NCI-H524 treated with DMSO at 0.1 percent for 48 hours (cell line): ENCODE data around the gene IMMP1L.

ENCODE experiments used
- DNase-seq: peaks from one replicate; lab custom pipeline; 2025; lab: John Stamatoyannopoulos, UW

The IMMP1L gene

DNA sequence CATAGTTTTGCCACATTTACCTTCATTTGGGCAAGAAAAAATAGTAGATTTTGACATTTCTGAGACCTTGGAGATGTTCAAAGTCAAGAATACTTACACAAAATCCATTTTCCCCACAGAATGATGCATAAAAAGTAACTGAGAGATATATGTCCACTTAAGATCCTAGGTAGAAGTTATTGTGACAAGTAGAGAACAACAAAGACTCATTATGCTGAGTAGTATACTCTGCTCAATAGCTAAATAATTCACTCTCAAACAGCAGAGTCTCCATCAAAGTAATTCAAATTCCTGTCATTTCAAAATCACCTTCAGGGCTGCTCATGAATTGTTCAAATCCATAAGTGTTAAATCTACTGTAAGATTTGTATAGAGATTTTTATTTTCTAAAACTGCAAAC lies 35.3 kb downstream of the IMMP1L start:
- DNase-seq: no peak

GRCh38 chr11:31464436-31464835 lies 45.0 kb downstream of the IMMP1L start:
- DNase-seq: no peak

- DNase-seq: no peak
These were observed 54.2 kb downstream of the IMMP1L start for GRCh38 chr11:31455177-31455576.

- no peak for DNase-seq
These were observed 58.6 kb downstream of the IMMP1L start for GRCh38 chr11:31450841-31451240.

DNA sequence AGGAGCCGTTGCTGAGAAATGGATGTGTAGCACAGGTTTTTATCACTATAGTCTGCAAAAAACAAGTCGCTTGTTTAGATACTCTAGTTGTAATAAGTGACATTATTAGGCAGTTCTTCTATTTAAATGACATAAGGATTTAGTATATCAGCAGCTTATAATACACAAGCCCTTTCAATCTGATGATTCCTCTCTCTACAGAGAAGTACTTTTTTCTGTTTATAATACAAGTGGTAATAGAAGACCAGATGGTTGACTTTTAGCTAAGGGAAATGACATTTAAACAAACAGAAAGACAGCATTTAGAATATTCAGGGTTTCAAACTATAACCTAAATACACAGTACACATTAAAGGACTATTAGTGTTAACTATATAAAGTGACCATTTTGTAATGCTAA lies 60.4 kb downstream of the IMMP1L start:
- no peak for DNase-seq

GRCh38 chr11:31445621-31446020 lies 63.8 kb downstream of the IMMP1L start:
- no peak for DNase-seq

DNA sequence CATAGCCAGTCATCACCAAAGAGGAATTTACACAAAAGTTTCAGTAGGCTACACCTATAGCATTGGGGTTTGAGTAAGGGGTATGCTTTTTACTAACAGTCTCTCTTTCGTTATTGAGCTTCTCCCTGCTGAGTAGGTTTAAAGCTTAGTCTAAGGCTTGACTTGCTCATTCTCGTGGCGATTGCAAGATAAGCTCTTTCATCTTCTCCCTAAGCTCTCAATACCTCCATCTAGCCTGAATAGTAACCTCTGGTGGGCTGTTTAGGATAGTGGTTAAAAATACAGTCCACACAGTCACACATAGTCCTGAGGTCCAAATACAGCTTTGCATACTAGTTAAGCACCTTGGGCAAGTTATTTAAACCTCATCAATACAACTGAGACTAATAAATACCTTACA lies 65.6 kb downstream of the IMMP1L start:
- no peak for DNase-seq

GRCh38 chr11:31442086-31442485 lies 67.3 kb downstream of the IMMP1L start:
- no peak for DNase-seq

DNA sequence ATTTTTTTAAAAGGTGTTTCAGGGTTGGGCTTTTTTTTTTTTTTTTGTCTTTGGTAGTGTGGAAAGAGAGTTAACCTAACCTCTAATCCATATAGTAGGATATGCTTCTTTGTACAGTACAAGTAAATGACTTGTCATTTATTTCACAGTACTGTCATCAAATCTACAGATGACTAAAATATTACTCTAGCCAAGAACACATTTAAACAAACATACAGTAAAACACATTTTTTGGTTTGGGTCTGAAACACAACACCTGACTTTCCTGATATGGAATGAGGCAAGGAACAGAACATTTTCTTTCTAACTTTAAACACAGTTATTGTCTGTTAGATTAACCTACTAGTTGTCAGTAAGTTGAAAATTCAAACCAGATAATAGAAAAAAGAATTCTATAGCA lies 68.1 kb downstream of the IMMP1L start:
- no peak for DNase-seq

DNA sequence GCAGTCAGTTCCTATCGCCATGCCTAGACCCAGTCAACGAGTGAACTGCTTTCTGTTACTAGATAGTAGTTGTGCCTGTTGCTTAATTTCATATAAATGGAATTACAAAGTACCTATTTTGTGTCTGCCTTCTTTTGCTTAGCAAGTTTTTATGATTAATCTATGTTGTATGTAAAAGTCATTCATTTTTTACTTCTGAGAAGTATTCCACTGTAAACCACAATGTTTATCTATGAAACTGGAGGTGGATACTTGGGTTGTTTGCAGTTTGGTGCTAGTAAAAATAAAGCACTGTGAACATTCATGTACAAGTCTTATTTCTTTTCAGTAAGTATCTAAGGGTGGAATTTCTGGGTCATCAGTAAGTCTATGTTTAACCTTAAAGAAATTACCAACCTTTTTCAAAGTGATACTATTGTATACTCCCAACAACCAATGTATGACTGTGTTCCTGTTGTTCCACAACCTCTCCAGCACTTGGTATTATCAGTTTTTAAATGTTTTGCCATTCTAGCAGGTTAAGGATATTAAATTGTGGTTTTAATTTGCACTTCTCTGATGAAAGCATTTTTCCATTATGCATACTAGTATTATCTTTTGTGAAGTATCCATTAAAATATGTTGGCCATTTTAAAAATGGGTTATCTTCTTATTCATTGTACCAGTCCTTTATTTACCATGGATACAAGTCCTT lies 71.5 kb downstream of the IMMP1L start:
- DNase-seq: no peak

DNA sequence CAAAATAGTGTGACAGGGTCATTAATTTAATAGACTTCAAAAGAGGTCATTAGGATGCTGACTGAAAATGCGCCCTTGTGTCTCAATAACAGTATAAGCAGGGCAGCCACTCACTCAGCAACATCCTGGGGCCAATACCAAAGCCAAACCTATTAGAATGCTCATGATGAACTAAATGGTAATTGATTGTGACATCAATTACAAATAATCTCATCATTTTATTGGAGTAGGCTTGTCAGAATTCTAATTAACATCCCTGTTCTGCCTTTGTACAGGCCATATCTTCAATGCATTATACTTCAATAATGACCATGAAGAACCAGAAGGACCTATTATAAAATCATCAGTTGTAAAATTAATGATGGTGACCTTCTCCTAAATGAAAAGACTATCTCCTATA lies 75.6 kb downstream of the IMMP1L start:
- DNase-seq: no peak

DNA sequence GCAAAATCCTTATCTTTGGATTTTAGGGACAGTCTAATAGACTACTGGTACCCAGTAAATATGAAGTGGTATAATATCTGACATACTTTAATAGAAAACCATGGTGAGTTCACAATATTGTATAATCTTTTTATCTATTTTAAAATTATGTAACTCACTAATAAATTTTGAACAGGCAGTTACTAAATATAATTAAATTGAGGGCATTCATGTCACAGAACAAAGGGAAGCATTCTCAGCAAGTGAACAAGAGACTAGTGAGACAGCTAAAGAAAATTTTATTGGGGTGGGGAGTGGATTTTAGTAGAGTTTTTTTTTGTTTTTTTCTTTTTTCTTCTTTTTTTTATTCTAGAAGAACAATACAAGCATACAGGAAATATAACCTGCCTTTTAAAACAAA lies 84.8 kb downstream of the IMMP1L start:
- DNase-seq: no peak

- no peak for DNase-seq
These were observed 86.7 kb downstream of the IMMP1L start for GRCh38 chr11:31422703-31423102.

DNA sequence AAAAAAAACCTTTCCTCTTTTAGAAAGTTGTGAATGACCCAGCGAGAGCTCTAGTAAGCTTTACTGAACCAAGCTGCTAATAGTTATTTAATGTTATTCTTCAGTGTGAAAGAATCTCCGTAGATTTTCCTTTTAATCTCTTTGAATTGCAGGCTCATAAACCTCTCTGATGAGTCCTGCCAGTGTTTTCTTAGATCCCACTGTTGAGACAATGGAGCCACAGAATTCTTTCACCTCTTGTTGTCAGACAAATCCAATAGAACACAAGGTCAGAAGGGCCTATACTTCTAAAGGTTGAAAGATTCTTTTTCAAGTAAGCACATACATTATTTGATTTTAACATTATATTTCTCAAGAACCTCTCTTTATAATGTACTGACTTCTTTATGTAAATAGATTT lies 87.6 kb downstream of the IMMP1L start:
- no peak for DNase-seq

DNA sequence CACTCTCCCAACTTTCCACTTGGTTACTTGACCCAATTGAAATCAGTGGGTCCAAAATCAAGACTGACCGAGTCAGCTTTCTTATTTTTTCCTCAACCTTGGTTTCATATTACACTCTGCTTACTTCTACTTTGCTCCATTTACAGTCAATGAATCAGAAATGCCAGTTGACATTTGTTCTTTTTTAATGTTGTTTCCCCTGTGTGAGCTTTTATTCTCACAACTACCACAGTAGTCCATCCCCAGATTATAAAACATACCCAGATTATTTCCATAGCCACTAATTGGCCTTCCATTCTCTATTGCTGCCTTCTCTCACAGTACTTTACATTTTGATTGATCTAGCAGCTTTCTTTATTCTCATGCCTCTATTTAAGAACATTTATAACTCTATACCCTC lies 89.8 kb downstream of the IMMP1L start:
- DNase-seq: no peak

DNA sequence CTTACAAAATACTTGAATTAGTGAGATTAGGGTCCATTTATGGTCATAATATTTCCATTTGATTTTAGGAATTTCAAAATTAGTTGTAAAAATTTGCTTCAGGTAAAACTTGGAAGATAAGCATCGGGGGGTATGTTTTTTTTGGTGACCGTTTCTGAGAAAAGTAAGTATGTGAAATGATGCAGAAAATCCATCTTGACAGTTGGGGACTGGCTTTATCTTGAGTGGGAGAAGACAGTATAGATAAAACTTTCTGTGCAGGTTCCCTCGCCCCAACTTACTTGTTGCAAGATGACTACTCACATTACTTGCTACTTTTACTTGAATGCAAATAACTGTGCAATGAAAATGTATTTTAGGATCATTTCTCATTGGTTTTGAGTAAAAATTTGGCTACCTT lies 90.3 kb downstream of the IMMP1L start:
- DNase-seq: no peak

GRCh38 chr11:31417816-31418215 lies 91.6 kb downstream of the IMMP1L start:
- DNase-seq: no peak

- no peak for DNase-seq
These were observed 92.1 kb downstream of the IMMP1L start for GRCh38 chr11:31417357-31417756.

- DNase-seq: no peak
These were observed 94.0 kb downstream of the IMMP1L start for GRCh38 chr11:31415435-31415834.

- no peak for DNase-seq
These were observed 95.1 kb downstream of the IMMP1L start for GRCh38 chr11:31414338-31414737.

GRCh38 chr11:31412946-31413345 lies 96.5 kb downstream of the IMMP1L start:
- DNase-seq: no peak

DNA sequence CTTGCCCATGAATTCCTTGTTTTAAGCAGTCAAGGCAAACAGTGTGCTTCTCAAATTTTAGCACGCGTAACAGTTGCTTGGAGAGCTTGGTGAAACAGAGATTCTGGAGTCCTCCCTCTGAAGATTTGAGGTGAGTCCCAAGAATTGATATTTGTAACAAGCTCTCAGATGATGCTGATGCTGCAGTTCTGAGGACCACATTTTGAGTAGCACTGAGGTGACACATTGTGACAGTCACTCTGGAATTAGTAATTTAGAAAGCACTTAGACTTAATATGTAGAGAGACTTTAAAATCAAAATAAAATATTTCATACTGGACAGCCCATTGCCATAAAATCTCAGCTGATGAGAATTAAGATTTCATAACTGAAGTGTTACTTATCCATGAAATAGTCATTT lies 101.2 kb downstream of the IMMP1L start:
- DNase-seq: no peak

GRCh38 chr11:31404614-31405013 lies 104.8 kb downstream of the IMMP1L start:
- DNase-seq: no peak

- DNase-seq: peak; percentile 3
These were observed 112.1 kb downstream of the IMMP1L start for GRCh38 chr11:31397239-31397834.
